ENCODE data around the gene EFCAB6. TPM values are rescaled to one million over a fixed set of nuclear protein-coding genes. Genes with fewer than 3 reads are reported as not detected.

EFCAB6 gene
- total RNA-seq, 1 donor from 2014 or later, result 8.6 TPM

GRCh38 chr22:43497956-43498855 lies 313.9 kb downstream of the EFCAB6 start:
- Histone ChIP-seq H3K9me3 (no peaks in the 10 kb centered on the region), H3K27ac (no peak overlapping the region), H3K36me3 (no peaks in the 10 kb centered on the region), H3K4me3 (no peak overlapping the region), H3K27me3 (no peaks in the 10 kb centered on the region), H3K4me1 (no peaks in the 10 kb centered on the region)
- no peak for DNase-seq (ENCODE audit: low spot score in 2 of 2)
- intact Hi-C loops (cut with DNase I), result no loop called here
- no peak for TF ChIP-seq CTCF (IDR thresholded peaks at IDR 0.05)

- no peak overlapping the region for H3K27ac ChIP-seq
- H3K36me3 ChIP-seq, result no peaks in the 10 kb centered on the region
- no peak for DNase-seq (ENCODE audit: low spot score in 2 of 2)
- H3K9me3 ChIP-seq, result no peaks in the 10 kb centered on the region
- no peaks in the 10 kb centered on the region for H3K27me3 ChIP-seq
- no peak overlapping the region for H3K4me3 ChIP-seq
- no peak for TF ChIP-seq CTCF (IDR thresholded peaks at IDR 0.05)
- no peaks in the 10 kb centered on the region for H3K4me1 ChIP-seq
- intact Hi-C loops (cut with DNase I), result no loop called here
These were observed 318.8 kb downstream of the EFCAB6 start for GRCh38 chr22:43493297-43493696.

- no peak for TF ChIP-seq CTCF (IDR thresholded peaks at IDR 0.05)
- H3K4me1 ChIP-seq, result no peaks in the 10 kb centered on the region
- H3K36me3 ChIP-seq, result no peaks in the 10 kb centered on the region
- no peaks in the 10 kb centered on the region for H3K27me3 ChIP-seq
- H3K27ac ChIP-seq, result no peak overlapping the region
- no peak overlapping the region for H3K4me3 ChIP-seq
- intact Hi-C loops (cut with DNase I), result no loop called here
- no peaks in the 10 kb centered on the region for H3K9me3 ChIP-seq
- no peak for DNase-seq (ENCODE audit: low spot score in 2 of 2)
These were observed 320.4 kb downstream of the EFCAB6 start for GRCh38 chr22:43491737-43492136.

GRCh38 chr22:43491177-43491576 lies 320.9 kb downstream of the EFCAB6 start:
- no peaks in the 10 kb centered on the region for H3K36me3 ChIP-seq
- no peaks in the 10 kb centered on the region for H3K9me3 ChIP-seq
- H3K27me3 ChIP-seq, result no peaks in the 10 kb centered on the region
- H3K27ac ChIP-seq, result no peak overlapping the region
- intact Hi-C loops (cut with DNase I), result no loop called here
- DNase-seq (ENCODE audit: low spot score in 2 of 2), result no peak
- H3K4me1 ChIP-seq, result no peaks in the 10 kb centered on the region
- H3K4me3 ChIP-seq, result no peak overlapping the region
- no peak for TF ChIP-seq CTCF (IDR thresholded peaks at IDR 0.05)

GRCh38 chr22:43490311-43490710 lies 321.8 kb downstream of the EFCAB6 start:
- no peak overlapping the region for H3K27ac ChIP-seq
- intact Hi-C loops (cut with DNase I), result no loop called here
- no peaks in the 10 kb centered on the region for H3K4me1 ChIP-seq
- TF ChIP-seq CTCF (IDR thresholded peaks at IDR 0.05), result no peak
- H3K9me3 ChIP-seq, result no peaks in the 10 kb centered on the region
- H3K36me3 ChIP-seq, result no peaks in the 10 kb centered on the region
- no peaks in the 10 kb centered on the region for H3K27me3 ChIP-seq
- H3K4me3 ChIP-seq, result no peak overlapping the region
- DNase-seq (ENCODE audit: low spot score in 2 of 2), result no peak
